A549 (cell line): ENCODE measurements around the gene MACC1. TPM values are rescaled to one million over a fixed set of nuclear protein-coding genes. Genes with fewer than 3 reads are reported as not detected.

Source experiments
- ATAC-seq, 2 experiments: fragments of 200-7000 bp in 1 of 2; fragments of >200 bp in 1 of 2; cut with Nextera tagmentation in 1 of 2; cut with Tn5 transposase in 1 of 2; 3 replicates each; pipeline versions ENCODE4 v1.8.0 to v1.9.1; 2018 to 2020; ENCODE audit warnings: mild to moderate bottlenecking in 1 of 2, moderate library complexity in 1 of 2
- CTCF ChIA-PET: fragments of 300-600 bp; sonication (Branson Sonifier 250); formaldehyde crosslinking; extraction: SDS; loops from one replicate; lab custom pipeline; 2021; ENCODE audit warnings: antibody characterized with exemption, inconsistent platforms; lab: Yijun Ruan, JAX
- POLR2A ChIA-PET: fragments of 350-600 bp; formaldehyde crosslinking; extraction: SDS; loops from one replicate; lab custom pipeline; 2021; ENCODE audit warnings: antibody characterized with exemption, inconsistent platforms; lab: Yijun Ruan, JAX
- DNase-seq, 2 experiments: peaks; one replicate each; pipeline versions ENCODE4 v3.0.0 to v3.0.0-alpha.2; 2011 to 2016; ENCODE audit warnings: low read depth in 1 of 2, low spot score in 1 of 2
- FAIRE-seq: peaks from 2 replicates; lab custom pipeline; 2011; peaks lifted over from hg19 to GRCh38; lab: Jason Lieb, UNC
- H3K27ac ChIP-seq, 2 experiments: fragments of >200 bp; sonication (Bioruptor Twin); formaldehyde crosslinking; 3 replicates each; pipeline ENCODE4 v1.5.1; 2016 to 2017
- H3K4me1 ChIP-seq: fragments of >200 bp; sonication (Bioruptor Twin); formaldehyde crosslinking; 3 replicates; pipeline ENCODE4 v1.6.1; 2016
- H3K4me2 ChIP-seq: fragments of >200 bp; sonication (Bioruptor Twin); formaldehyde crosslinking; 3 replicates; pipeline ENCODE4 v1.6.1; 2016
- H3K4me3 ChIP-seq: fragments of >200 bp; sonication (Bioruptor Twin); formaldehyde crosslinking; 3 replicates; pipeline ENCODE4 v1.5.1; 2016
- H3K9me3 ChIP-seq: fragments of >200 bp; sonication (Bioruptor Twin); formaldehyde crosslinking; 3 replicates; pipeline ENCODE4 v1.6.1; 2016
- ATOH8 ChIP-seq: fragments of 250-450 bp; sonication (Bioruptor Pico); IDR thresholded peaks from 2 replicates; pipeline ENCODE4 v1.5.0; 2020; ENCODE audit warnings: low read depth, mild to moderate bottlenecking, moderate library complexity
- BHLHE40 ChIP-seq: IDR thresholded peaks from 2 replicates; pipeline ENCODE4 v1.6.1; 2012; ENCODE audit warnings: low read depth, low read length, inconsistent platforms
- CBX8 ChIP-seq: fragments of 200-600 bp; sonication (generic); IDR thresholded peaks from 2 replicates; pipeline ENCODE4 v1.6.1; 2016
- CEBPB ChIP-seq, 2 experiments: fragments of >200 bp in 1 of 2; sonication (Bioruptor Twin) in 1 of 2; formaldehyde crosslinking in 1 of 2; IDR thresholded peaks; 2 replicates each; pipeline ENCODE4 v1.6.1; 2012 to 2016
- CHD2 ChIP-seq: fragments of 150-350 bp; IDR thresholded peaks from 2 replicates; pipeline ENCODE4 v1.6.1; 2014; ENCODE audit warnings: low read length; ENCODE audit not compliant: partially characterized antibody
- EHF ChIP-seq: fragments of 250-450 bp; sonication (Bioruptor Pico); IDR thresholded peaks from 2 replicates; pipeline ENCODE4 v1.5.0; 2020; ENCODE audit warnings: mild to moderate bottlenecking
- ESRRA ChIP-seq: fragments of 150-350 bp; IDR thresholded peaks from 2 replicates; pipeline ENCODE4 v1.6.1; 2014; ENCODE audit warnings: mild to moderate bottlenecking, low read length, borderline replicate concordance
- FOSB ChIP-seq: fragments of 250-450 bp; sonication (Bioruptor Pico); IDR thresholded peaks from 2 replicates; pipeline ENCODE4 v1.5.0; 2020; ENCODE audit warnings: mild to moderate bottlenecking, moderate library complexity
- HEYL ChIP-seq: fragments of 250-450 bp; sonication (Bioruptor Pico); IDR thresholded peaks from 2 replicates; pipeline ENCODE4 v1.8.0; 2021; ENCODE audit warnings: mild to moderate bottlenecking, moderate library complexity
- HOXB5 ChIP-seq: fragments of 250-450 bp; sonication (Bioruptor Pico); IDR thresholded peaks from 2 replicates; pipeline ENCODE4 v1.5.0; 2020; ENCODE audit warnings: mild to moderate bottlenecking, moderate library complexity
- KDM5A ChIP-seq: fragments of 200-600 bp; sonication (generic); IDR thresholded peaks from 2 replicates; pipeline ENCODE4 v1.6.1; 2016; ENCODE audit warnings: antibody characterized with exemption, mild to moderate bottlenecking
- MAFK ChIP-seq: fragments of 450-650 bp; IDR thresholded peaks from 2 replicates; pipeline ENCODE4 v1.6.1; 2014; ENCODE audit not compliant: partially characterized antibody
- MYC ChIP-seq: IDR thresholded peaks from 2 replicates; pipeline ENCODE4 v1.6.1; 2012; ENCODE audit warnings: mild to moderate bottlenecking, inconsistent platforms, low read length, improper control_type of control experiment, borderline replicate concordance
- NPAS2 ChIP-seq: fragments of 250-450 bp; sonication (Bioruptor Pico); IDR thresholded peaks from 2 replicates; pipeline ENCODE4 v1.8.0; 2022; ENCODE audit warnings: mild to moderate bottlenecking, moderate library complexity, borderline replicate concordance
- PBX3 ChIP-seq: IDR thresholded peaks from 2 replicates; pipeline ENCODE4 v1.6.1; 2012
- PHF8 ChIP-seq: fragments of 200-600 bp; sonication (generic); IDR thresholded peaks from 2 replicates; pipeline ENCODE4 v1.6.1; 2016; ENCODE audit warnings: low read depth, mild to moderate bottlenecking, antibody characterized with exemption, moderate library complexity, borderline replicate concordance
- RAD21 ChIP-seq, 2 experiments: fragments of >200 bp in 1 of 2; sonication (Bioruptor Twin) in 1 of 2; formaldehyde crosslinking in 1 of 2; IDR thresholded peaks in 1 of 2; conservative IDR thresholded peaks in 1 of 2; 2 replicates in 1 of 2; 3 replicates in 1 of 2; pipeline ENCODE4 v1.6.1; 2012 to 2018; ENCODE audit warnings: inconsistent platforms in 1 of 2
- RARB ChIP-seq: fragments of 250-450 bp; sonication (Bioruptor Pico); IDR thresholded peaks from 2 replicates; pipeline ENCODE4 v1.8.0; 2021; ENCODE audit warnings: mild to moderate bottlenecking, moderate library complexity
- SMC3 ChIP-seq: fragments of >200 bp; sonication (Bioruptor Twin); formaldehyde crosslinking; IDR thresholded peaks from 3 replicates; pipeline ENCODE4 v1.6.1; 2018; ENCODE audit warnings: inconsistent platforms
- ZC3H11A ChIP-seq: fragments of 450-650 bp; IDR thresholded peaks from 2 replicates; pipeline ENCODE4 v1.6.1; 2014; ENCODE audit warnings: antibody characterized with exemption, mild to moderate bottlenecking
- ZSCAN20 ChIP-seq: fragments of 250-450 bp; sonication (Bioruptor Pico); IDR thresholded peaks from 2 replicates; pipeline ENCODE4 v1.8.0; 2022; ENCODE audit warnings: mild to moderate bottlenecking, moderate library complexity
- WGBS: methylation state at CpG from one replicate; pipeline ENCODE4 v1.1.6; 2017; ENCODE audit errors: missing lambda C conversion rate; 5-methylcytosine and 5-hydroxymethylcytosine counted together
- polyA plus RNA-seq, 4 experiments: library from polyadenylated mRNA; depleted of rRNA in 3 of 4; stranded (reverse); fragments of >200 nt; fragmentation: RNase III in 1 of 4; extraction: RNeasy Plus Mini Kit Qiagen cat#74134 plus additional on column Dnase treatment in 1 of 4; gene quantifications; 2 replicates in 3 of 4; 3 replicates in 1 of 4; pipeline ENCODE4 v1.2.3, GENCODE V29; 2011 to 2017
- TF ChIP-seq, protein P1 (sequence below): fragments of >200 bp; sonication (Bioruptor Twin); formaldehyde crosslinking; IDR thresholded peaks from 3 replicates; pipeline ENCODE4 v1.6.1; 2016
- TF ChIP-seq, protein P2 (sequence below): fragments of >200 bp; sonication (Bioruptor Twin); formaldehyde crosslinking; IDR thresholded peaks from 2 replicates; pipeline ENCODE4 v1.6.1; 2016

The MACC1 gene
- polyA plus RNA-seq, 2 of the 4 experiments (the other 2 are of a cell fraction), result 0.01 TPM; not detected in 1

GRCh38 chr7:20165146-20165510 is 52.1 kb downstream of the MACC1 start:
- Histone ChIP-seq H3K27ac (no peak overlapping the region), H3K4me1 (no peaks in the 10 kb centered on the region), H3K4me2 (no peak overlapping the region), H3K9me3 (no peaks in the 10 kb centered on the region), H3K4me3 (no peak overlapping the region)
- ATAC-seq (no peak), DNase-seq (no peak), FAIRE-seq (no peak)
- TF ChIP-seq SMC3 (no peak), FOSB (no peak), MAFK (no peak), EHF (no peak), CBX8 (no peak), BHLHE40 (no peak), CEBPB (IDR thresholded peaks at IDR 0.05) (no peak), CHD2 (no peak), MYC (no peak), ATOH8 (CRISPR knock-in tag) (no peak), KDM5A (no peak), HEYL (no peak)
- TF ChIP-seq, protein P1, sequence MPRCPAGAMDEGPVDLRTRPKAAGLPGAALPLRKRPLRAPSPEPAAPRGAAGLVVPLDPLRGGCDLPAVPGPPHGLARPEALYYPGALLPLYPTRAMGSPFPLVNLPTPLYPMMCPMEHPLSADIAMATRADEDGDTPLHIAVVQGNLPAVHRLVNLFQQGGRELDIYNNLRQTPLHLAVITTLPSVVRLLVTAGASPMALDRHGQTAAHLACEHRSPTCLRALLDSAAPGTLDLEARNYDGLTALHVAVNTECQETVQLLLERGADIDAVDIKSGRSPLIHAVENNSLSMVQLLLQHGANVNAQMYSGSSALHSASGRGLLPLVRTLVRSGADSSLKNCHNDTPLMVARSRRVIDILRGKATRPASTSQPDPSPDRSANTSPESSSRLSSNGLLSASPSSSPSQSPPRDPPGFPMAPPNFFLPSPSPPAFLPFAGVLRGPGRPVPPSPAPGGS, result no peak
- 50% methylated on average over 1 of the region's 1 CpG for WGBS
- CTCF ChIA-PET, result interaction anchor here (0.8 kb wide), 1 partner anchor 8 kb away, joined by 4 read pairs; no protein-coding TSS in a partner anchor
- POLR2A ChIA-PET, result no interaction called here

DNA sequence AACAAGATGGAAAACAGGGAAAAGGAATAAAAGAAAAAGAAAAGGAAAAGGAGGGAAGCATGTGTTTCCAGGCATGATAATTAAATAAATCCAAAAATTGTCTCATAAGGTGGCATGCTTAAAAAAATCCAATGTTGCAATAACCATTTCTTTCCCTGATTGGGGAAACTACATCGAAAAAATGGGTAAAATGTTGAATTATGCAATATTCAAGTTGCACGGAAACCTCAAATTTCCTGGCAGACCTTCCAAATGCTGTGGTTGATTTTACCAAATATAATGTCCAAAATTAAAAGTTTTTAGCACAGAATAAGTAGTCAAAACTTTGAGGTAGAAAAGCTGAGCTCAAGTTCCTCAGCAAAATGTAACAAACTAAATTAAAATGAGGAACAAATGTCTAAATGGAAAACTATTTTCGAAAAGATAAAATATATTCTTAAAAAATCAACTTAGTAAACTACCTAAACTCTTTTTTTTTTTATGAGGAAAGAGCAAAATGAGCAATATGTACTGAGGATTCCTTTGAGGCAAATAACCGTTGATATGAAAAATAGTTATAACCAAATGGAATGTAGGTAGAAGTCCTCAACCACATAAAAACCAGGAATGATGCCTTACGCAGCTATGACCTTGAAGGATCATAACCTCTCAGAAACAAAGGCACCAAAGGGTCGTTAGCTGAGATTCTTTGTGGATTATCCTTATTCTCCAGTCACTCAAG is 52.6 kb downstream of the MACC1 start:
- 65% methylated on average over 6 of the region's 6 CpGs for WGBS

GRCh38 chr7:20162665-20163064 is 54.5 kb downstream of the MACC1 start:
- no peak for DNase-seq
- H3K4me3 ChIP-seq, result no peak overlapping the region
- ATAC-seq, result no peak
- H3K4me2 ChIP-seq, result no peak overlapping the region
- CTCF ChIA-PET, result no interaction called here
- no peak for TF ChIP-seq EHF
- no peak for TF ChIP-seq ESRRA
- no peak for TF ChIP-seq RARB (CRISPR knock-in tag)
- no peak for TF ChIP-seq HOXB5 (CRISPR knock-in tag)
- TF ChIP-seq MAFK, result no peak
- TF ChIP-seq, all 56 proteins: peak for 0
- WGBS, result 89% methylated on average over 1 of the region's 1 CpG
- Histone ChIP-seq H3K27ac (no peak overlapping the region), H3K9me3 (no peaks in the 10 kb centered on the region), H3K4me1 (no peaks in the 10 kb centered on the region)
- POLR2A ChIA-PET, result no interaction called here
- FAIRE-seq, result peak; percentile 63

More for the DNA sequence above, 52.6 kb downstream of the MACC1 start:
- ATAC-seq (no peak), DNase-seq (no peak), FAIRE-seq (no peak)
- H3K4me3 ChIP-seq, result no peak overlapping the region
- H3K4me2 ChIP-seq, result no peak overlapping the region
- ChIA-PET CTCF (interaction anchor here (0.8 kb wide), 1 partner anchor 9 kb away, joined by 4 read pairs; no protein-coding TSS in a partner anchor), POLR2A (no interaction called here)
- TF ChIP-seq NPAS2 (CRISPR knock-in tag) (no peak), PBX3 (no peak), ZC3H11A (no peak), ZSCAN20 (CRISPR knock-in tag) (no peak), PHF8 (no peak), RAD21 (conservative IDR thresholded peaks at IDR 0.05 in 1 of 2, IDR thresholded peaks at IDR 0.05 in 1 of 2) (no peak)
- TF ChIP-seq, protein P2, sequence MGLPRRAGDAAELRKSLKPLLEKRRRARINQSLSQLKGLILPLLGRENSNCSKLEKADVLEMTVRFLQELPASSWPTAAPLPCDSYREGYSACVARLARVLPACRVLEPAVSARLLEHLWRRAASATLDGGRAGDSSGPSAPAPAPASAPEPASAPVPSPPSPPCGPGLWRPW, result no peak
- no peaks in the 10 kb centered on the region for H3K9me3 ChIP-seq
- no peak overlapping the region for H3K27ac ChIP-seq
- H3K4me1 ChIP-seq, result no peaks in the 10 kb centered on the region
